HCT116 (cell line): ENCODE results near the gene POLR1D.

Source experiments
- CEBPB ChIP-seq: IDR thresholded peaks from 2 replicates; pipeline ENCODE4 v1.6.1; 2012; ENCODE audit warnings: low read depth
- EZH2 ChIP-seq: fragments of 200-600 bp; sonication (generic); IDR thresholded peaks from 2 replicates; pipeline ENCODE4 v1.6.1; 2017; ENCODE audit warnings: antibody characterized with exemption, mixed run types
- JUND ChIP-seq: IDR thresholded peaks from 2 replicates; pipeline ENCODE4 v1.6.1; 2012
- POLR2A ChIP-seq: IDR thresholded peaks from 2 replicates; pipeline ENCODE4 v1.7.0; 2011; ENCODE audit warnings: borderline replicate concordance; ENCODE audit not compliant: insufficient read depth, insufficient read length; ENCODE audit errors: extremely low read depth
- POLR2AphosphoS5 ChIP-seq: IDR thresholded peaks from 2 replicates; pipeline ENCODE4 v1.6.1; 2011; ENCODE audit warnings: mild to moderate bottlenecking, low read depth, low read length, moderate library complexity
- SIN3A ChIP-seq: IDR thresholded peaks from 2 replicates; pipeline ENCODE4 v1.6.1; 2012; ENCODE audit warnings: low read depth
- SP1 ChIP-seq: IDR thresholded peaks from 2 replicates; pipeline ENCODE4 v1.6.1; 2012; ENCODE audit warnings: low read depth
- ZNF274 ChIP-seq: fragments of 200-500 bp; sonication (Bioruptor generic); IDR thresholded peaks from 2 replicates; pipeline ENCODE4 v1.6.1; 2014; ENCODE audit warnings: mild to moderate bottlenecking, low read depth, low read length, inconsistent platforms
- TF ChIP-seq, protein P1 (sequence below), 3 experiments: fragments of 200-600 bp in 1 of 3; sonication (generic) in 1 of 3; IDR thresholded peaks in 2 of 3; conservative IDR thresholded peaks in 1 of 3; 2 replicates each; pipeline ENCODE4 v1.5.1; 2012 to 2017; ENCODE audit warnings: low read depth in 2 of 3, low read length in 2 of 3, antibody characterized with exemption in 1 of 3, borderline replicate concordance in 1 of 3, control low read depth in 1 of 3, mild to moderate bottlenecking in 1 of 3, mixed read lengths in 1 of 3, mixed run types in 1 of 3, moderate library complexity in 1 of 3; ENCODE audit not compliant: insufficient read depth in 1 of 3
- TF ChIP-seq, protein P2 (sequence below): IDR thresholded peaks from 2 replicates; pipeline ENCODE4 v1.6.1; 2012
- TF ChIP-seq, protein P3 (sequence below): IDR thresholded peaks from 2 replicates; pipeline ENCODE4 v1.6.1; 2012; ENCODE audit warnings: low read depth

DNA sequence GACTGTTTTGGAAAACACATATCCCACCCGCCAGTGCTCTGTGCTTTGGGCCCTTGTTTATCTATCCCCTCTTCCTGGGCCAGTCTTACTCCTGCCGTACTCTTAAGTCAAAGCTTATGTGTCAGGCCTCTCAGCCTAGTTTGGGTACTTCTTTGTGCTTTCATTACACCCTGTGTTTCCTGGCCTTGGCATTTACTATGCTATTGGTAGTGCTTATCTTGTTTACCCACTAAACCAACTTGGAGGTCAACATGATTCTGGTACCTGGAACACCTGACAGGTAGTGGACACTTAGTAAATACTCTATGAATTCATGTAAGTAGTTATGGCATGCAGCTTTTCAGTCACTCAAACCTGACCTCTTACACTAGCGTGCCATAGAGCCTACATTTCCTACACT is 2.4 kb downstream of the POLR1D start:
- TF ChIP-seq POLR2A (no peak), POLR2AphosphoS5 (no peak), SP1 (no peak), ZNF274 (no peak), EZH2 (no peak), CEBPB (no peak), JUND (no peak), SIN3A (no peak)
- TF ChIP-seq, protein P1, sequence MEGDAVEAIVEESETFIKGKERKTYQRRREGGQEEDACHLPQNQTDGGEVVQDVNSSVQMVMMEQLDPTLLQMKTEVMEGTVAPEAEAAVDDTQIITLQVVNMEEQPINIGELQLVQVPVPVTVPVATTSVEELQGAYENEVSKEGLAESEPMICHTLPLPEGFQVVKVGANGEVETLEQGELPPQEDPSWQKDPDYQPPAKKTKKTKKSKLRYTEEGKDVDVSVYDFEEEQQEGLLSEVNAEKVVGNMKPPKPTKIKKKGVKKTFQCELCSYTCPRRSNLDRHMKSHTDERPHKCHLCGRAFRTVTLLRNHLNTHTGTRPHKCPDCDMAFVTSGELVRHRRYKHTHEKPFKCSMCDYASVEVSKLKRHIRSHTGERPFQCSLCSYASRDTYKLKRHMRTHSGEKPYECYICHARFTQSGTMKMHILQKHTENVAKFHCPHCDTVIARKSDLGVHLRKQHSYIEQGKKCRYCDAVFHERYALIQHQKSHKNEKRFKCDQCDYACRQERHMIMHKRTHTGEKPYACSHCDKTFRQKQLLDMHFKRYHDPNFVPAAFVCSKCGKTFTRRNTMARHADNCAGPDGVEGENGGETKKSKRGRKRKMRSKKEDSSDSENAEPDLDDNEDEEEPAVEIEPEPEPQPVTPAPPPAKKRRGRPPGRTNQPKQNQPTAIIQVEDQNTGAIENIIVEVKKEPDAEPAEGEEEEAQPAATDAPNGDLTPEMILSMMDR (IDR thresholded peaks at IDR 0.05 in 2 of 3, conservative IDR thresholded peaks at IDR 0.05 in 1 of 3; ENCODE audit: borderline replicate concordance in 1 of 3, insufficient read depth in 1 of 3, low read depth in 2 of 3, low read length in 2 of 3): no peak
- TF ChIP-seq, protein P2, sequence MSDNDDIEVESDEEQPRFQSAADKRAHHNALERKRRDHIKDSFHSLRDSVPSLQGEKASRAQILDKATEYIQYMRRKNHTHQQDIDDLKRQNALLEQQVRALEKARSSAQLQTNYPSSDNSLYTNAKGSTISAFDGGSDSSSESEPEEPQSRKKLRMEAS: no peak
- TF ChIP-seq, protein P3, sequence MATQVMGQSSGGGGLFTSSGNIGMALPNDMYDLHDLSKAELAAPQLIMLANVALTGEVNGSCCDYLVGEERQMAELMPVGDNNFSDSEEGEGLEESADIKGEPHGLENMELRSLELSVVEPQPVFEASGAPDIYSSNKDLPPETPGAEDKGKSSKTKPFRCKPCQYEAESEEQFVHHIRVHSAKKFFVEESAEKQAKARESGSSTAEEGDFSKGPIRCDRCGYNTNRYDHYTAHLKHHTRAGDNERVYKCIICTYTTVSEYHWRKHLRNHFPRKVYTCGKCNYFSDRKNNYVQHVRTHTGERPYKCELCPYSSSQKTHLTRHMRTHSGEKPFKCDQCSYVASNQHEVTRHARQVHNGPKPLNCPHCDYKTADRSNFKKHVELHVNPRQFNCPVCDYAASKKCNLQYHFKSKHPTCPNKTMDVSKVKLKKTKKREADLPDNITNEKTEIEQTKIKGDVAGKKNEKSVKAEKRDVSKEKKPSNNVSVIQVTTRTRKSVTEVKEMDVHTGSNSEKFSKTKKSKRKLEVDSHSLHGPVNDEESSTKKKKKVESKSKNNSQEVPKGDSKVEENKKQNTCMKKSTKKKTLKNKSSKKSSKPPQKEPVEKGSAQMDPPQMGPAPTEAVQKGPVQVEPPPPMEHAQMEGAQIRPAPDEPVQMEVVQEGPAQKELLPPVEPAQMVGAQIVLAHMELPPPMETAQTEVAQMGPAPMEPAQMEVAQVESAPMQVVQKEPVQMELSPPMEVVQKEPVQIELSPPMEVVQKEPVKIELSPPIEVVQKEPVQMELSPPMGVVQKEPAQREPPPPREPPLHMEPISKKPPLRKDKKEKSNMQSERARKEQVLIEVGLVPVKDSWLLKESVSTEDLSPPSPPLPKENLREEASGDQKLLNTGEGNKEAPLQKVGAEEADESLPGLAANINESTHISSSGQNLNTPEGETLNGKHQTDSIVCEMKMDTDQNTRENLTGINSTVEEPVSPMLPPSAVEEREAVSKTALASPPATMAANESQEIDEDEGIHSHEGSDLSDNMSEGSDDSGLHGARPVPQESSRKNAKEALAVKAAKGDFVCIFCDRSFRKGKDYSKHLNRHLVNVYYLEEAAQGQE: no peak
